ENCODE results near the gene DCP1B. TPM values are rescaled to one million over a fixed set of nuclear protein-coding genes. Genes with fewer than 3 reads are reported as not detected.

DCP1B gene
- total and polyA plus RNA-seq, 2 donors (not counting 3 experiments of a cell fraction or from before 2014, with no cell fraction given) = 11.2 to 19.8 TPM

GRCh38 chr12:1927051-1927680 is 77.1 kb downstream of the DCP1B start:
- Histone ChIP-seq H3K36me3 (ENCODE audit: control insufficient read depth in 2 of 2, extremely low read depth in 1 of 2, insufficient read depth in 2 of 2, low read length in 2 of 2) (no peaks in the 10 kb centered on the region), H2AFZ (ENCODE audit: low read depth, low read length) (no peak overlapping the region), H3K4me3 (replicated peaks in 1 of 3; ENCODE audit: insufficient read depth in 1 of 3, low read depth in 1 of 3, low read length in 3 of 3) (no peak overlapping the region), H3K79me2 (ENCODE audit: control insufficient read depth, insufficient read depth, low read length) (no peaks in the 10 kb centered on the region), H3K9ac (replicated peaks; ENCODE audit: extremely low read depth, insufficient read depth, low read length) (no peak overlapping the region), H3K27ac (ENCODE audit: insufficient read depth, low read depth, low read length) (no peak overlapping the region), H3K4me1 (ENCODE audit: control insufficient read depth, extremely low read depth, insufficient read depth, low read length) (no peaks in the 10 kb centered on the region), H3K9me1 (replicated peaks; ENCODE audit: control insufficient read depth, extremely low read depth, insufficient read depth, low read length) (no peaks in the 10 kb centered on the region), H3K9me3 (replicated peaks; ENCODE audit: control insufficient read depth, insufficient read depth, low read length) (no peaks in the 10 kb centered on the region), H4K20me1 (replicated peaks; ENCODE audit: control insufficient read depth, extremely low read depth, insufficient read depth, low read length) (no peaks in the 10 kb centered on the region), H3K27me3 (ENCODE audit: control insufficient read depth in 2 of 2, insufficient read depth in 2 of 2, low read length in 2 of 2) (peaks cover 0 to 9% of the 10 kb centered on the region in 2 experiments), H3K4me2 (ENCODE audit: insufficient read depth, low read length) (no peak overlapping the region)
- BruUV-seq (replicated peaks) = no TSS peak
- DNase-seq (ENCODE audit: low read depth, low spot score) = no peak
- no peak for FAIRE-seq
- intact Hi-C loops (cut with micrococcal nuclease) = no loop called here
- no peak for TF ChIP-seq MAX (IDR thresholded peaks at IDR 0.05; ENCODE audit: insufficient read depth, insufficient read length)
- no peak for TF ChIP-seq MYC (IDR thresholded peaks at IDR 0.05; ENCODE audit: low read depth, low read length)
- no peak for TF ChIP-seq CTCF (IDR thresholded peaks at IDR 0.05; ENCODE audit: extremely low read depth in 1 of 2, insufficient read depth in 1 of 2, low read depth in 1 of 2, low read length in 2 of 2)
- no peak for TF ChIP-seq POLR2A (IDR thresholded peaks at IDR 0.05; ENCODE audit: low read depth, low read length)
- ChIA-PET CTCF (interaction anchor here (1.8 kb wide), 1 partner anchor 13 kb away, joined by 12 read pairs; no protein-coding TSS in a partner anchor), POLR2A (no interaction called here)
- dilution Hi-C loops (cut with MboI; ENCODE audit: extremely low pct_ligation_motif_present, low sequenced_read_pairs) = loop anchor here (25.0 kb wide), 1 partner anchor 290 kb away; the partner anchor contains the start of gene WNT5B

- intact Hi-C loops (cut with micrococcal nuclease) (no loop called here), dilution Hi-C loops (cut with MboI; ENCODE audit: extremely low pct_ligation_motif_present, low sequenced_read_pairs) (loop anchor here (25.0 kb wide), 1 partner anchor 289 kb away; the partner anchor contains the start of gene WNT5B)
- FAIRE-seq (no peak), DNase-seq (ENCODE audit: low read depth, low spot score) (no peak)
- Histone ChIP-seq H2AFZ (ENCODE audit: low read depth, low read length) (no peak overlapping the region), H3K4me1 (ENCODE audit: control insufficient read depth, extremely low read depth, insufficient read depth, low read length) (no peaks in the 10 kb centered on the region), H3K36me3 (ENCODE audit: control insufficient read depth in 2 of 2, extremely low read depth in 1 of 2, insufficient read depth in 2 of 2, low read length in 2 of 2) (no peaks in the 10 kb centered on the region), H4K20me1 (replicated peaks; ENCODE audit: control insufficient read depth, extremely low read depth, insufficient read depth, low read length) (no peaks in the 10 kb centered on the region), H3K79me2 (ENCODE audit: control insufficient read depth, insufficient read depth, low read length) (no peaks in the 10 kb centered on the region), H3K27ac (ENCODE audit: insufficient read depth, low read depth, low read length) (no peak overlapping the region), H3K9me3 (replicated peaks; ENCODE audit: control insufficient read depth, insufficient read depth, low read length) (no peaks in the 10 kb centered on the region), H3K4me3 (replicated peaks in 1 of 3; ENCODE audit: insufficient read depth in 1 of 3, low read depth in 1 of 3, low read length in 3 of 3) (no peak overlapping the region), H3K9ac (replicated peaks; ENCODE audit: extremely low read depth, insufficient read depth, low read length) (no peak overlapping the region), H3K27me3 (ENCODE audit: control insufficient read depth in 2 of 2, insufficient read depth in 2 of 2, low read length in 2 of 2) (peaks cover 0 to 9% of the 10 kb centered on the region in 2 experiments), H3K9me1 (replicated peaks; ENCODE audit: control insufficient read depth, extremely low read depth, insufficient read depth, low read length) (no peaks in the 10 kb centered on the region), H3K4me2 (ENCODE audit: insufficient read depth, low read length) (no peak overlapping the region)
- TF ChIP-seq CTCF (IDR thresholded peaks at IDR 0.05; ENCODE audit: extremely low read depth in 1 of 2, insufficient read depth in 1 of 2, low read depth in 1 of 2, low read length in 2 of 2) (no peak), MAX (IDR thresholded peaks at IDR 0.05; ENCODE audit: insufficient read depth, insufficient read length) (no peak), MYC (IDR thresholded peaks at IDR 0.05; ENCODE audit: low read depth, low read length) (no peak), GATA2 (IDR thresholded peaks at IDR 0.05; ENCODE audit: insufficient read depth, insufficient read length, low read depth, low read length) (no peak), POLR2A (IDR thresholded peaks at IDR 0.05; ENCODE audit: low read depth, low read length) (no peak), JUN (IDR thresholded peaks at IDR 0.05; ENCODE audit: borderline replicate concordance, insufficient read depth, insufficient read length, low read depth) (no peak), POLR2AphosphoS5 (IDR thresholded peaks at IDR 0.05; ENCODE audit: insufficient read depth, low read depth, low read length) (no peak), FOS (IDR thresholded peaks at IDR 0.05; ENCODE audit: borderline replicate concordance, insufficient read depth, low read length) (no peak), EZH2 (IDR thresholded peaks at IDR 0.05; ENCODE audit: borderline replicate concordance, low read depth, low read length, severe bottlenecking) (no peak)
- BruUV-seq (replicated peaks) = no TSS peak
- POLR2A ChIA-PET = no interaction called here
- CTCF ChIA-PET = interaction anchor here (1.8 kb wide), 1 partner anchor 14 kb away, joined by 12 read pairs; no protein-coding TSS in a partner anchor
Measured at GRCh38 chr12:1926251-1926657, 78.0 kb downstream of the DCP1B start.

Data from endothelial cell of umbilical vein (primary cell).